DOHH2 (cell line): ENCODE results near the gene USH2A.

Experiments used
- CTCF ChIP-seq: fragments of 200-600 bp; sonication (generic); IDR thresholded peaks from one replicate; pipeline ENCODE4 v1.5.1; 2014; ENCODE audit warnings: antibody characterized with exemption, mild to moderate bottlenecking, low read depth, low read length; ENCODE audit not compliant: poor library complexity, severe bottlenecking
- EZH2phosphoT487 ChIP-seq: fragments of 200-600 bp; sonication (generic); IDR thresholded peaks from 2 replicates; pipeline ENCODE4 v1.6.1; 2017; ENCODE audit warnings: borderline replicate concordance, mild to moderate bottlenecking, antibody characterized with exemption, low read length, moderate library complexity, mixed read lengths

- TF ChIP-seq CTCF (no peak), EZH2phosphoT487 (no peak)
These were observed 97.3 kb downstream of the USH2A start for GRCh38 chr1:216325946-216326345.
